ENCODE results near the gene CORIN.
"Not testable (repeated sequence)": the region's sequence is repeated elsewhere in the genome, so short reads cannot be mapped to it uniquely, and the experiment has no call there.

The CORIN gene

GRCh38 chr4:47553329-47554125 is 284.3 kb downstream of the CORIN start:
- DNase-seq = no peak

GRCh38 chr4:47551682-47552081 is 286.2 kb downstream of the CORIN start:
- DNase-seq = no peak

GRCh38 chr4:47550899-47551548 is 286.8 kb downstream of the CORIN start:
- no peak for DNase-seq

- not testable (repeated sequence) for DNase-seq
Observed at GRCh38 chr4:47550357-47550756, 287.5 kb downstream of the CORIN start.
